GM12892 (cell line): ENCODE data around the gene ZNF776.

Source experiments
- POLR2A ChIP-seq: IDR thresholded peaks from 2 replicates; pipeline ENCODE4 v1.6.1; 2011; ENCODE audit warnings: low read depth, low read length, control low read depth
- TAF1 ChIP-seq: IDR thresholded peaks from 2 replicates; pipeline ENCODE4 v1.6.1; 2011; ENCODE audit warnings: low read depth, mild to moderate bottlenecking, control low read depth, low read length, borderline replicate concordance

- TF ChIP-seq TAF1 (no peak), POLR2A (no peak)
Measured at GRCh38 chr19:57748029-57748428, 1.4 kb downstream of the ZNF776 start.
